GM23338 (cell line): ENCODE results near the gene ATIC. TPM values are rescaled to one million over a fixed set of nuclear protein-coding genes. Genes with fewer than 3 reads are reported as not detected.

ENCODE experiments used
- ATAC-seq: fragments of 200-7000 bp; cut with Tn5 transposase; 3 replicates; pipeline ENCODE4 v1.9.1; 2020
- DNase-seq: peaks from one replicate; pipeline ENCODE4 v3.0.0-alpha.2; 2015; ENCODE audit warnings: low spot score
- H2AFZ ChIP-seq: fragments of 200-600 bp; sonication (generic); 2 replicates; pipeline ENCODE4 v1.8.0; 2016; ENCODE audit warnings: antibody characterized with exemption, mild to moderate bottlenecking, moderate library complexity
- H3F3A ChIP-seq: fragments of 200-600 bp; sonication (generic); replicated peaks from 2 replicates; pipeline ENCODE4 v1.8.0; 2017; ENCODE audit warnings: antibody characterized with exemption, mixed run types, low read depth
- H3K27ac ChIP-seq: fragments of 200-600 bp; sonication (generic); 2 replicates; pipeline ENCODE4 v1.6.1; 2016; ENCODE audit warnings: low read depth
- H3K27me3 ChIP-seq: fragments of 200-600 bp; sonication (generic); 2 replicates; pipeline ENCODE4 v1.8.0; 2016; ENCODE audit warnings: mild to moderate bottlenecking, mixed run types, moderate library complexity; ENCODE audit not compliant: insufficient read depth
- H3K36me3 ChIP-seq: fragments of 200-600 bp; sonication (generic); 2 replicates; pipeline ENCODE4 v1.8.0; 2016; ENCODE audit warnings: mild to moderate bottlenecking; ENCODE audit not compliant: insufficient read depth
- H3K4me1 ChIP-seq: fragments of 200-600 bp; sonication (generic); 2 replicates; pipeline ENCODE4 v1.8.0; 2016; ENCODE audit warnings: mild to moderate bottlenecking, moderate library complexity; ENCODE audit not compliant: insufficient read depth
- H3K4me2 ChIP-seq: fragments of 200-600 bp; sonication (generic); 2 replicates; pipeline ENCODE4 v1.7.1; 2017; ENCODE audit warnings: mixed run types
- H3K4me3 ChIP-seq: fragments of 200-600 bp; sonication (generic); 2 replicates; pipeline ENCODE4 v1.6.1; 2016; ENCODE audit warnings: mixed run types
- H3K79me2 ChIP-seq: fragments of 200-600 bp; sonication (generic); replicated peaks from 2 replicates; pipeline ENCODE4 v1.8.0; 2017; ENCODE audit warnings: mild to moderate bottlenecking; ENCODE audit not compliant: insufficient read depth
- H3K9me2 ChIP-seq: fragments of 200-600 bp; sonication (generic); 2 replicates; pipeline ENCODE4 v1.8.0; 2017; ENCODE audit not compliant: insufficient read depth
- H4K20me1 ChIP-seq: fragments of 200-600 bp; sonication (generic); replicated peaks from 2 replicates; pipeline ENCODE4 v1.8.0; 2017; ENCODE audit warnings: mild to moderate bottlenecking; ENCODE audit not compliant: insufficient read depth
- H3K27ac Mint-ChIP-seq: 2 replicates; pipeline ENCODE4 v1.8.0; 2020; ENCODE audit warnings: inconsistent platforms, mild to moderate bottlenecking, moderate library complexity, mixed read lengths
- H3K27me3 Mint-ChIP-seq: 3 replicates; pipeline ENCODE4 v1.8.0; 2022; ENCODE audit warnings: low read depth, mild to moderate bottlenecking, moderate library complexity, mixed read lengths, inconsistent platforms; ENCODE audit not compliant: insufficient read depth, poor library complexity
- H3K36me3 Mint-ChIP-seq: 3 replicates; pipeline ENCODE4 v1.8.0; 2021; ENCODE audit warnings: low read depth, mild to moderate bottlenecking, inconsistent platforms, moderate library complexity, mixed read lengths
- H3K4me1 Mint-ChIP-seq: 3 replicates; pipeline ENCODE4 v1.8.0; 2020; ENCODE audit warnings: mild to moderate bottlenecking, inconsistent platforms, mixed read lengths
- H3K4me3 Mint-ChIP-seq: 3 replicates; pipeline ENCODE4 v1.8.0; 2021; ENCODE audit warnings: moderate library complexity, mild to moderate bottlenecking, inconsistent platforms, mixed read lengths
- H3K9me3 Mint-ChIP-seq: 3 replicates; pipeline ENCODE4 v1.8.0; 2020; ENCODE audit warnings: moderate library complexity, mild to moderate bottlenecking, inconsistent platforms, mixed read lengths
- ETS1 ChIP-seq: IDR thresholded peaks from 2 replicates; pipeline ENCODE4 v1.6.1; 2016; ENCODE audit warnings: antibody characterized with exemption
- EZH2phosphoT487 ChIP-seq: fragments of 200-600 bp; sonication (generic); IDR thresholded peaks from one replicate; pipeline ENCODE4 v1.8.1; 2018; ENCODE audit warnings: antibody characterized with exemption; ENCODE audit not compliant: unreplicated experiment
- JUNB ChIP-seq: IDR thresholded peaks from one replicate; pipeline ENCODE4 v1.6.1; 2016; ENCODE audit warnings: antibody characterized with exemption; ENCODE audit not compliant: unreplicated experiment
- POLR2AphosphoS5 ChIP-seq: IDR thresholded peaks from 2 replicates; pipeline ENCODE4 v1.6.1; 2016; ENCODE audit warnings: antibody characterized with exemption, low read depth
- STAT1 ChIP-seq: IDR thresholded peaks from one replicate; pipeline ENCODE4 v1.6.1; 2016; ENCODE audit warnings: antibody characterized with exemption; ENCODE audit not compliant: unreplicated experiment
- ZNF114 ChIP-seq: fragments of 250-450 bp; sonication (Bioruptor Pico); IDR thresholded peaks from 2 replicates; pipeline ENCODE4 v1.5.0; 2020; ENCODE audit warnings: mild to moderate bottlenecking, moderate library complexity
- ZNF331 ChIP-seq: fragments of 250-450 bp; sonication (Bioruptor Pico); IDR thresholded peaks from 2 replicates; pipeline ENCODE4 v1.5.0; 2020; ENCODE audit warnings: low read depth, mild to moderate bottlenecking, moderate library complexity
- polyA plus RNA-seq: library from polyadenylated mRNA; unstranded; fragments of >200 nt; fragmentation: Nextera tagmentation; extraction: Ambion mirVana; gene quantifications from 2 replicates; pipeline ENCODE4 v1.2.1, GENCODE V29; 2016
- total RNA-seq: library from RNA; depleted of rRNA; stranded (reverse); fragments of >200 nt; shearing (Covaris generic); gene quantifications from 2 replicates; pipeline ENCODE4 v1.2.3, GENCODE V29; 2014
- TF ChIP-seq, protein P1 (sequence below): fragments of 250-450 bp; sonication (Bioruptor Pico); IDR thresholded peaks from 2 replicates; pipeline ENCODE4 v1.5.0; 2020; ENCODE audit warnings: mild to moderate bottlenecking, moderate library complexity
- TF ChIP-seq, protein P2 (sequence below), 2 experiments: fragments of 200-600 bp in 1 of 2; sonication (generic) in 1 of 2; conservative IDR thresholded peaks; 2 replicates each; pipeline versions ENCODE4 v1.5.1 to v1.6.1; 2016 to 2017; ENCODE audit warnings: antibody characterized with exemption in 2 of 2, low read depth in 2 of 2, mild to moderate bottlenecking in 2 of 2, moderate library complexity in 1 of 2

ATIC gene
- total and polyA plus RNA-seq, 2 experiments from 2014 or later = 118 to 185 TPM

DNA sequence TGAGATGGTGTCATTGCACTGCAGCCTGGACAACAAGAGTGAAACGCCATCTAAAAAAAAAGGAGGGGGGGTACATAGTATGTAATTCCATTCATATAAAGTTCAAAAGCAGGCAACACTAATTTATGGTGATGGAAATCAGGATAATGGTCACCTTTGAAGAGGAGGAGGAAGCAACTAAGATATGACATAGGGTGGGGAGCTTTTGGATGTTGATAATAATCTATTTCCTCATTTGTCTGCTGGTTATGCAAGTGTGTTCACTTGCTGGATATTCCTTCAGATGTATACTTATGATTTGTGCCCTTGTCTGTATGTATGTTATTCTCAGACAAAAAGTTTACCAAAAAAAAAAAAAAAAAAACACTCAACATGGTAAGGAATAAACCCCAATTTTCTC, 28.6 kb upstream of the ATIC start (continued):
- TF ChIP-seq, protein P1, sequence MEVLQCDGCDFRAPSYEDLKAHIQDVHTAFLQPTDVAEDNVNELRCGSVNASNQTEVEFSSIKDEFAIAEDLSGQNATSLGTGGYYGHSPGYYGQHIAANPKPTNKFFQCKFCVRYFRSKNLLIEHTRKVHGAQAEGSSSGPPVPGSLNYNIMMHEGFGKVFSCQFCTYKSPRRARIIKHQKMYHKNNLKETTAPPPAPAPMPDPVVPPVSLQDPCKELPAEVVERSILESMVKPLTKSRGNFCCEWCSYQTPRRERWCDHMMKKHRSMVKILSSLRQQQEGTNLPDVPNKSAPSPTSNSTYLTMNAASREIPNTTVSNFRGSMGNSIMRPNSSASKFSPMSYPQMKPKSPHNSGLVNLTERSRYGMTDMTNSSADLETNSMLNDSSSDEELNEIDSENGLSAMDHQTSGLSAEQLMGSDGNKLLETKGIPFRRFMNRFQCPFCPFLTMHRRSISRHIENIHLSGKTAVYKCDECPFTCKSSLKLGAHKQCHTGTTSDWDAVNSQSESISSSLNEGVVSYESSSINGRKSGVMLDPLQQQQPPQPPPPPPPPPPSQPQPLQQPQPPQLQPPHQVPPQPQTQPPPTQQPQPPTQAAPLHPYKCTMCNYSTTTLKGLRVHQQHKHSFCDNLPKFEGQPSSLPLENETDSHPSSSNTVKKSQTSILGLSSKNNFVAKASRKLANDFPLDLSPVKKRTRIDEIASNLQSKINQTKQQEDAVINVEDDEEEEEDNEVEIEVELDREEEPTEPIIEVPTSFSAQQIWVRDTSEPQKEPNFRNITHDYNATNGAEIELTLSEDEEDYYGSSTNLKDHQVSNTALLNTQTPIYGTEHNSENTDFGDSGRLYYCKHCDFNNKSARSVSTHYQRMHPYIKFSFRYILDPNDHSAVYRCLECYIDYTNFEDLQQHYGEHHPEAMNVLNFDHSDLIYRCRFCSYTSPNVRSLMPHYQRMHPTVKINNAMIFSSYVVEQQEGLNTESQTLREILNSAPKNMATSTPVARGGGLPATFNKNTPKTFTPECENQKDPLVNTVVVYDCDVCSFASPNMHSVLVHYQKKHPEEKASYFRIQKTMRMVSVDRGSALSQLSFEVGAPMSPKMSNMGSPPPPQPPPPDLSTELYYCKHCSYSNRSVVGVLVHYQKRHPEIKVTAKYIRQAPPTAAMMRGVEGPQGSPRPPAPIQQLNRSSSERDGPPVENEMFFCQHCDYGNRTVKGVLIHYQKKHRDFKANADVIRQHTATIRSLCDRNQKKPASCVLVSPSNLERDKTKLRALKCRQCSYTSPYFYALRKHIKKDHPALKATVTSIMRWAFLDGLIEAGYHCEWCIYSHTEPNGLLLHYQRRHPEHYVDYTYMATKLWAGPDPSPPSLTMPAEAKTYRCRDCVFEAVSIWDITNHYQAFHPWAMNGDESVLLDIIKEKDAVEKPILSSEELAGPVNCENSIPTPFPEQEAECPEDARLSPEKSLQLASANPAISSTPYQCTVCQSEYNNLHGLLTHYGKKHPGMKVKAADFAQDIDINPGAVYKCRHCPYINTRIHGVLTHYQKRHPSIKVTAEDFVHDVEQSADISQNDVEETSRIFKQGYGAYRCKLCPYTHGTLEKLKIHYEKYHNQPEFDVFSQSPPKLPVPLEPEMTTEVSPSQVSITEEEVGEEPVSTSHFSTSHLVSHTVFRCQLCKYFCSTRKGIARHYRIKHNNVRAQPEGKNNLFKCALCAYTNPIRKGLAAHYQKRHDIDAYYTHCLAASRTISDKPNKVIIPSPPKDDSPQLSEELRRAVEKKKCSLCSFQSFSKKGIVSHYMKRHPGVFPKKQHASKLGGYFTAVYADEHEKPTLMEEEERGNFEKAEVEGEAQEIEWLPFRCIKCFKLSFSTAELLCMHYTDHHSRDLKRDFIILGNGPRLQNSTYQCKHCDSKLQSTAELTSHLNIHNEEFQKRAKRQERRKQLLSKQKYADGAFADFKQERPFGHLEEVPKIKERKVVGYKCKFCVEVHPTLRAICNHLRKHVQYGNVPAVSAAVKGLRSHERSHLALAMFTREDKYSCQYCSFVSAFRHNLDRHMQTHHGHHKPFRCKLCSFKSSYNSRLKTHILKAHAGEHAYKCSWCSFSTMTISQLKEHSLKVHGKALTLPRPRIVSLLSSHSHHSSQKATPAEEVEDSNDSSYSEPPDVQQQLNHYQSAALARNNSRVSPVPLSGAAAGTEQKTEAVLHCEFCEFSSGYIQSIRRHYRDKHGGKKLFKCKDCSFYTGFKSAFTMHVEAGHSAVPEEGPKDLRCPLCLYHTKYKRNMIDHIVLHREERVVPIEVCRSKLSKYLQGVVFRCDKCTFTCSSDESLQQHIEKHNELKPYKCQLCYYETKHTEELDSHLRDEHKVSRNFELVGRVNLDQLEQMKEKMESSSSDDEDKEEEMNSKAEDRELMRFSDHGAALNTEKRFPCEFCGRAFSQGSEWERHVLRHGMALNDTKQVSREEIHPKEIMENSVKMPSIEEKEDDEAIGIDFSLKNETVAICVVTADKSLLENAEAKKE (CRISPR knock-in tag) = no peak
- TF ChIP-seq POLR2AphosphoS5 (no peak), ZNF114 (CRISPR knock-in tag) (no peak), STAT1 (no peak), EZH2phosphoT487 (no peak), JUNB (no peak)

- H3K27me3 Mint-ChIP-seq = no peaks in the 10 kb centered on the region
- TF ChIP-seq ZNF114 (CRISPR knock-in tag) (no peak), ZNF331 (CRISPR knock-in tag) (no peak), ETS1 (no peak), POLR2AphosphoS5 (no peak)
- TF ChIP-seq, protein P2, sequence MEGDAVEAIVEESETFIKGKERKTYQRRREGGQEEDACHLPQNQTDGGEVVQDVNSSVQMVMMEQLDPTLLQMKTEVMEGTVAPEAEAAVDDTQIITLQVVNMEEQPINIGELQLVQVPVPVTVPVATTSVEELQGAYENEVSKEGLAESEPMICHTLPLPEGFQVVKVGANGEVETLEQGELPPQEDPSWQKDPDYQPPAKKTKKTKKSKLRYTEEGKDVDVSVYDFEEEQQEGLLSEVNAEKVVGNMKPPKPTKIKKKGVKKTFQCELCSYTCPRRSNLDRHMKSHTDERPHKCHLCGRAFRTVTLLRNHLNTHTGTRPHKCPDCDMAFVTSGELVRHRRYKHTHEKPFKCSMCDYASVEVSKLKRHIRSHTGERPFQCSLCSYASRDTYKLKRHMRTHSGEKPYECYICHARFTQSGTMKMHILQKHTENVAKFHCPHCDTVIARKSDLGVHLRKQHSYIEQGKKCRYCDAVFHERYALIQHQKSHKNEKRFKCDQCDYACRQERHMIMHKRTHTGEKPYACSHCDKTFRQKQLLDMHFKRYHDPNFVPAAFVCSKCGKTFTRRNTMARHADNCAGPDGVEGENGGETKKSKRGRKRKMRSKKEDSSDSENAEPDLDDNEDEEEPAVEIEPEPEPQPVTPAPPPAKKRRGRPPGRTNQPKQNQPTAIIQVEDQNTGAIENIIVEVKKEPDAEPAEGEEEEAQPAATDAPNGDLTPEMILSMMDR (conservative IDR thresholded peaks at IDR 0.05; ENCODE audit: low read depth in 2 of 2) = no peak
These were observed 25.6 kb upstream of the ATIC start for GRCh38 chr2:215286309-215286708.

More at GRCh38 chr2:215286309-215286708, 25.6 kb upstream of the ATIC start:
- no peak overlapping the region for H3K27ac ChIP-seq
- H3K27ac Mint-ChIP-seq = no peak overlapping the region
- H3K4me3 Mint-ChIP-seq = no peak overlapping the region
- H3K4me1 Mint-ChIP-seq = no peaks in the 10 kb centered on the region
- H3K79me2 ChIP-seq = no peaks in the 10 kb centered on the region
- H3K27me3 ChIP-seq = no peaks in the 10 kb centered on the region
- no peaks in the 10 kb centered on the region for H3K36me3 ChIP-seq
- H3K9me2 ChIP-seq = peaks cover 2% of the 10 kb centered on the region; the same call in 1 of the 2 replicates
- H3K36me3 Mint-ChIP-seq = no peaks in the 10 kb centered on the region
- H3K4me2 ChIP-seq = no peak overlapping the region
- H3K4me1 ChIP-seq = no peaks in the 10 kb centered on the region
- ATAC-seq = no peak
- H2AFZ ChIP-seq = no peak overlapping the region
- no peaks in the 10 kb centered on the region; the same call in 1 of the 2 replicates for H4K20me1 ChIP-seq
- no peak overlapping the region for H3K4me3 ChIP-seq
- no peaks in the 10 kb centered on the region; the same call in 2 of the 3 replicates for H3K9me3 Mint-ChIP-seq
- no peaks in the 10 kb centered on the region for H3F3A ChIP-seq
- DNase-seq = no peak
